Measurements from ENCODE around the gene TRMT1L. TPM values are rescaled to one million over a fixed set of nuclear protein-coding genes. Genes with fewer than 3 reads are reported as not detected.
"Not testable (repeated sequence)": the region's sequence is repeated elsewhere in the genome, so short reads cannot be mapped to it uniquely, and the experiment has no call there.

Gene TRMT1L
- 10 to 100 TPM; 13.1 to 19.5 (median 18.7) TPM for total RNA-seq

- peak; percentile 97 to 100 (median 99) for TF ChIP-seq POLR2AphosphoS5 (IDR thresholded peaks at IDR 0.05)
- TF ChIP-seq POLR2A (IDR thresholded peaks at IDR 0.05), result peak; percentile 99
- no peak for TF ChIP-seq CTCF (IDR thresholded peaks at IDR 0.05)
- H3K27me3 ChIP-seq, result no peaks in the 10 kb centered on the region
- intact Hi-C loops (cut with DNase I; ENCODE audit: low total_unique reads), result no loop called here
- H3K4me3 ChIP-seq, result peak within 1 kb of the TSS; percentile 87 to 91 (median 87)
- no peaks in the 10 kb centered on the region for H3K36me3 ChIP-seq
- no peaks in the 10 kb centered on the region for H3K9me3 ChIP-seq
- DNase-seq (ENCODE audit: low spot score in 2 of 2), result peak; percentile 99
- H3K4me1 ChIP-seq, result peaks cover 0 to 30% of the 10 kb centered on the region in 2 donors
- peak within 1 kb of the TSS; percentile 98 to 100 for H3K27ac ChIP-seq
Observed at GRCh38 chr1:185156854-185157598, at the start of gene TRMT1L, which contains the start of gene SWT1. Gene TRMT1L (minus strand): TSS chr1:185156953. CDS start chr1:185156712, 241 bp downstream. Gene SWT1 (plus strand): TSS chr1:185157167. CDS start chr1:185160842, 3,675 bp downstream.

DNA sequence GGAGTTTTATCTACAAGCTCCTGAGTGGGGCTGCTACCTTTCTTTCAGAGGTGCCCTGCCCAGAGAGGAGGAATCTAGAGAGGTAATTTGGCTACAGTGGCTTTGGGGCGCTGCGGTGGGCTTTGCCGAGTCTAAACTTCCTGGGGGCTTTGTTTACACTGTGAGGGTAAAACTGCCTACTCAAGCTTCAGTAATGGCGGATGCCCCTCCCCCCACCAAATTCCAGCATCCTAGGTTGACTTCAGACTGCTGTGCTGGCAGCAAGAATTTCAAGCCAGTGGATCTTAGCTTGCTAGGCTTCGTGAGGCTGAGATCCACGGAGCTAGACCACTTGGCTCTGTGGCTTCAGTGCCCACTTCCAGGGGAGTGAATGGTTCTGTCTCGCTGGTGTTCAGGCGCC lies 44.1 kb upstream of the TRMT1L start:
- TF ChIP-seq CTCF (IDR thresholded peaks at IDR 0.05), result no peak
- no peak for TF ChIP-seq POLR2AphosphoS5 (IDR thresholded peaks at IDR 0.05)
- no peaks in the 10 kb centered on the region for H3K27me3 ChIP-seq
- H3K36me3 ChIP-seq, result no peaks in the 10 kb centered on the region
- DNase-seq (ENCODE audit: low spot score in 2 of 2), result no peak
- intact Hi-C loops (cut with DNase I; ENCODE audit: low total_unique reads), result no loop called here
- no peaks in the 10 kb centered on the region for H3K4me1 ChIP-seq
- no peak overlapping the region for H3K27ac ChIP-seq
- no peak overlapping the region for H3K4me3 ChIP-seq
- H3K9me3 ChIP-seq, result peaks cover 0 to 3% of the 10 kb centered on the region in 2 donors

DNA sequence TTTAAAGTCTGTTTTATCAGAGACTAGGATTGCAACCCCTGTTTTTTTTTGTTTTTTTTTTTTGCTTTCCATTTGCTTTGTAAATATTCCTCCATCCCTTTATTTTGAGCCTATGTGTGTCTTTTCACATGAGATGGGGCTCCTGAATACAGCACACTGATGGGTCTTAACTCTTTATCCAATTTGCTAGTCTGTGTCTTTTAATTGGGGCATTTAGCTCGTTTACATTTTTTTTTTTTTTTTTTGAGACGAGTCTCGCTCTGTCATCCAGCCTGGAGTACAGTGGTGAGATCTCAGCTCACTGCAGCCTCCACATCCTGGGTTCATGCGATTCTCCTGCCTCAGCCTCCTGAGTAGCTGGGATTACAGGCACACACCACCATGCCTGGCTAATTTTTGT lies 42.0 kb upstream of the TRMT1L start:
- DNase-seq (ENCODE audit: low spot score in 2 of 2); H3K9me3 ChIP-seq; H3K4me3 ChIP-seq; H3K27ac ChIP-seq; H3K36me3 ChIP-seq; intact Hi-C loops (cut with DNase I; ENCODE audit: low total_unique reads); H3K27me3 ChIP-seq; H3K4me1 ChIP-seq: not testable (repeated sequence)

- Histone ChIP-seq H3K27ac (no peak overlapping the region), H3K9me3 (no peaks in the 10 kb centered on the region), H3K36me3 (no peaks in the 10 kb centered on the region), H3K27me3 (no peaks in the 10 kb centered on the region), H3K4me1 (no peaks in the 10 kb centered on the region), H3K4me3 (no peak overlapping the region)
- TF ChIP-seq POLR2AphosphoS5 (IDR thresholded peaks at IDR 0.05), result no peak
- no peak for TF ChIP-seq CTCF (IDR thresholded peaks at IDR 0.05)
- no peak for TF ChIP-seq POLR2A (IDR thresholded peaks at IDR 0.05)
- intact Hi-C loops (cut with DNase I; ENCODE audit: low total_unique reads), result no loop called here
- no peak for DNase-seq (ENCODE audit: low spot score in 2 of 2)
Observed at GRCh38 chr1:185193756-185194155, 37.0 kb upstream of the TRMT1L start.

GRCh38 chr1:185170291-185170848 lies 13.6 kb upstream of the TRMT1L start:
- Histone ChIP-seq H3K27ac (no peak overlapping the region), H3K9me3 (no peaks in the 10 kb centered on the region), H3K36me3 (peaks cover 11% of the 10 kb centered on the region), H3K27me3 (no peaks in the 10 kb centered on the region), H3K4me1 (no peaks in the 10 kb centered on the region), H3K4me3 (no peak overlapping the region)
- intact Hi-C loops (cut with DNase I; ENCODE audit: low total_unique reads), result no loop called here
- no peak for TF ChIP-seq POLR2AphosphoS5 (IDR thresholded peaks at IDR 0.05)
- peak in 2 of 3 donors; percentile 22 to 50 for TF ChIP-seq CTCF (IDR thresholded peaks at IDR 0.05)
- TF ChIP-seq POLR2A (IDR thresholded peaks at IDR 0.05), result no peak
- DNase-seq (ENCODE audit: low spot score in 2 of 2), result no peak

All from breast epithelium (tissue), 4 donors.